Liver (tissue), 9 donors: ENCODE measurements around the gene CTSW. TPM values are rescaled to one million over a fixed set of nuclear protein-coding genes. Genes with fewer than 3 reads are reported as not detected.

Experiments used
- DNase-seq: peaks from one replicate; pipeline ENCODE4 v3.0.0-alpha.2; 2017; ENCODE audit warnings: low spot score
- H3K27ac ChIP-seq, 2 donors: one replicate each; pipeline ENCODE4 v1.7.0; 2013; ENCODE audit warnings: inconsistent platforms in 2 of 2, low read length in 2 of 2, control low read depth in 1 of 2, low read depth in 1 of 2, mild to moderate bottlenecking in 1 of 2
- H3K27me3 ChIP-seq, 4 donors: one replicate each; pipeline versions ENCODE4 v1.6.1 to v1.7.0; 2013; ENCODE audit warnings: low read length in 3 of 4, inconsistent platforms in 1 of 4, mild to moderate bottlenecking in 1 of 4, moderate library complexity in 1 of 4; ENCODE audit not compliant: control insufficient read depth in 4 of 4, insufficient read depth in 4 of 4
- H3K36me3 ChIP-seq, 4 donors: one replicate each; pipeline versions ENCODE4 v1.6.1 to v1.7.0; 2013; ENCODE audit warnings: low read length in 3 of 4, mild to moderate bottlenecking in 3 of 4, low read depth in 1 of 4, moderate library complexity in 1 of 4; ENCODE audit not compliant: control insufficient read depth in 4 of 4, insufficient read depth in 3 of 4
- H3K4me1 ChIP-seq, 4 donors: one replicate each; pipeline versions ENCODE4 v1.6.1 to v1.7.0; 2013; ENCODE audit warnings: low read length in 3 of 4, mild to moderate bottlenecking in 3 of 4, moderate library complexity in 1 of 4; ENCODE audit not compliant: control insufficient read depth in 4 of 4, insufficient read depth in 4 of 4
- H3K4me3 ChIP-seq, 3 donors: one replicate each; pipeline versions ENCODE4 v1.6.1 to v1.7.0; 2013; ENCODE audit warnings: low read length in 3 of 3, control low read depth in 1 of 3, low read depth in 1 of 3, mild to moderate bottlenecking in 1 of 3
- H3K9ac ChIP-seq, 2 donors: one replicate each; pipeline ENCODE4 v1.7.0; 2013; ENCODE audit warnings: low read length in 2 of 2, mild to moderate bottlenecking in 2 of 2, moderate library complexity in 2 of 2, control low read depth in 1 of 2, low read depth in 1 of 2
- H3K9me3 ChIP-seq, 4 donors: one replicate each; pipeline versions ENCODE4 v1.6.1 to v1.7.0; 2013; ENCODE audit warnings: low read length in 3 of 4; ENCODE audit not compliant: control insufficient read depth in 4 of 4
- ATF3 ChIP-seq: IDR thresholded peaks from 2 replicates; pipeline ENCODE4 v1.6.1; 2016; ENCODE audit warnings: antibody characterized with exemption
- CTCF ChIP-seq: fragments of 150-350 bp; IDR thresholded peaks from 2 replicates; pipeline ENCODE4 v1.5.1; 2017; ENCODE audit warnings: improper control_type of control experiment, low read depth, low read length; ENCODE audit not compliant: missing input control
- EGR1 ChIP-seq, 2 donors: IDR thresholded peaks; 2 replicates each; pipeline ENCODE4 v1.6.1; 2016 to 2018; ENCODE audit warnings: antibody characterized with exemption in 2 of 2, low read depth in 2 of 2
- FOXA1 ChIP-seq: IDR thresholded peaks from 2 replicates; pipeline ENCODE4 v1.6.1; 2016; ENCODE audit warnings: antibody characterized with exemption
- FOXA2 ChIP-seq: IDR thresholded peaks from 2 replicates; pipeline ENCODE4 v1.6.1; 2016; ENCODE audit warnings: antibody characterized with exemption
- GABPA ChIP-seq, 2 donors: IDR thresholded peaks in 1 of 2; conservative IDR thresholded peaks in 1 of 2; 2 replicates each; pipeline ENCODE4 v1.6.1; 2016; ENCODE audit warnings: antibody characterized with exemption in 2 of 2, mild to moderate bottlenecking in 1 of 2, moderate library complexity in 1 of 2
- HNF4A ChIP-seq, 2 donors: conservative IDR thresholded peaks; 2 replicates each; pipeline ENCODE4 v1.6.1; 2016; ENCODE audit warnings: antibody characterized with exemption in 2 of 2, mild to moderate bottlenecking in 2 of 2
- HNF4G ChIP-seq: IDR thresholded peaks from 2 replicates; pipeline ENCODE4 v1.6.1; 2016; ENCODE audit warnings: antibody characterized with exemption
- JUND ChIP-seq, 2 donors: IDR thresholded peaks; 2 replicates each; pipeline ENCODE4 v1.6.1; 2016; ENCODE audit warnings: antibody characterized with exemption in 2 of 2
- MAX ChIP-seq: IDR thresholded peaks from 2 replicates; pipeline ENCODE4 v1.6.1; 2016; ENCODE audit warnings: antibody characterized with exemption
- NR2F2 ChIP-seq: IDR thresholded peaks from 2 replicates; pipeline ENCODE4 v1.6.1; 2016; ENCODE audit warnings: antibody characterized with exemption
- RAD21 ChIP-seq, 2 donors: IDR thresholded peaks; 2 replicates each; pipeline ENCODE4 v1.6.1; 2016; ENCODE audit warnings: antibody characterized with exemption in 2 of 2, mild to moderate bottlenecking in 2 of 2
- REST ChIP-seq: IDR thresholded peaks from 2 replicates; pipeline ENCODE4 v1.6.1; 2016; ENCODE audit warnings: antibody characterized with exemption, mild to moderate bottlenecking
- RXRA ChIP-seq, 2 donors: IDR thresholded peaks; 2 replicates each; pipeline ENCODE4 v1.6.1; 2017 to 2018; ENCODE audit warnings: antibody characterized with exemption in 2 of 2, mild to moderate bottlenecking in 1 of 2
- SP1 ChIP-seq: IDR thresholded peaks from 2 replicates; pipeline ENCODE4 v1.6.1; 2018; ENCODE audit warnings: antibody characterized with exemption, mild to moderate bottlenecking
- YY1 ChIP-seq: IDR thresholded peaks from 2 replicates; pipeline ENCODE4 v1.6.1; 2016; ENCODE audit warnings: antibody characterized with exemption, mild to moderate bottlenecking
- ZBTB33 ChIP-seq: IDR thresholded peaks from 2 replicates; pipeline ENCODE4 v1.6.1; 2016; ENCODE audit warnings: antibody characterized with exemption
- WGBS: extraction: QIAGEN DNeasy Blood & Tissue Kit; methylation state at CpG from one replicate; pipeline ENCODE4 v1.1.7; 2013; 5-methylcytosine and 5-hydroxymethylcytosine counted together
- polyA plus RNA-seq, 2 donors: library from polyadenylated mRNA; stranded (reverse) in 1 of 2; unstranded in 1 of 2; fragments of 200-250 nt in 1 of 2; fragments of >200 nt in 1 of 2; fragmentation: Nextera tagmentation in 1 of 2; extraction: Ambion mirVana in 1 of 2; gene quantifications; one replicate each; pipeline versions ENCODE4 v1.2.1 to v1.2.3, GENCODE V29; 2013 to 2015
- total RNA-seq, 2 donors: library from RNA; depleted of rRNA; stranded (reverse); fragments of >200 nt; gene quantifications; one replicate each; pipeline ENCODE4 v1.2.3, GENCODE V29; 2014
- donor health status: healthy.
- donor health status: healthy.
- donor health status: healthy.
- donor health status: healthy.
- donor health status: healthy.

Gene CTSW
- total and polyA plus RNA-seq, 4 donors = 1.3 to 2.9 (median 2.1) TPM

- 83% methylated on average over 3 of the region's 3 CpGs for WGBS
- Histone ChIP-seq H3K36me3 (peaks cover 0 to 9% (median 4%) of the 10 kb centered on the region in 4 donors), H3K27ac (no peak overlapping the region)
These were observed 42.9 kb downstream of the CTSW start for GRCh38 chr11:65922565-65922964.

More at GRCh38 chr11:65922565-65922964, 42.9 kb downstream of the CTSW start:
- Histone ChIP-seq H3K4me1 (peaks cover 7 to 21% (median 16%) of the 10 kb centered on the region in 4 donors), H3K27me3 (no peaks in the 10 kb centered on the region), H3K9me3 (no peaks in the 10 kb centered on the region), H3K4me3 (no peak overlapping the region), H3K9ac (no peak overlapping the region)
- TF ChIP-seq JUND (IDR thresholded peaks at IDR 0.05) = no peak
- TF ChIP-seq ZBTB33 = no peak
- no peak for TF ChIP-seq HNF4G
- TF ChIP-seq MAX = no peak
- TF ChIP-seq FOXA1 = no peak
- no peak for TF ChIP-seq YY1
- no peak for TF ChIP-seq RXRA (IDR thresholded peaks at IDR 0.05)
- TF ChIP-seq FOXA2 = no peak
- TF ChIP-seq REST = no peak
- no peak for TF ChIP-seq HNF4A (conservative IDR thresholded peaks at IDR 0.05)
- no peak for TF ChIP-seq NR2F2
- TF ChIP-seq SP1 = no peak
- TF ChIP-seq CTCF = no peak
- TF ChIP-seq GABPA (IDR thresholded peaks at IDR 0.05 in 1 of 2, conservative IDR thresholded peaks at IDR 0.05 in 1 of 2) = no peak
- TF ChIP-seq EGR1 (IDR thresholded peaks at IDR 0.05; ENCODE audit: low read depth in 2 of 2) = no peak
- no peak for TF ChIP-seq ATF3
- TF ChIP-seq RAD21 (IDR thresholded peaks at IDR 0.05) = no peak
- no peak for DNase-seq
